HUES48 (cell line): Measurements from ENCODE around the gene RNF19B.
A peak's percentile ranks its signal among the peaks of the same experiment; 100 is the strongest.
"Not testable (repeated sequence)": the region's sequence is repeated elsewhere in the genome, so short reads cannot be mapped to it uniquely, and the experiment has no call there.

ENCODE experiments used
- H3K27ac ChIP-seq: one replicate; pipeline ENCODE4 v1.7.0; 2013; ENCODE audit warnings: low read depth, low read length, inconsistent platforms
- H3K27me3 ChIP-seq: 2 replicates; pipeline ENCODE4 v1.6.1; 2013; ENCODE audit warnings: mild to moderate bottlenecking, low read length; ENCODE audit not compliant: control insufficient read depth, insufficient read depth
- H3K36me3 ChIP-seq: 2 replicates; pipeline ENCODE4 v1.6.1; 2013; ENCODE audit warnings: low read length; ENCODE audit not compliant: control insufficient read depth, insufficient read depth
- H3K4me1 ChIP-seq: 2 replicates; pipeline ENCODE4 v1.6.1; 2013; ENCODE audit warnings: mild to moderate bottlenecking, low read length; ENCODE audit not compliant: control insufficient read depth, insufficient read depth
- H3K4me3 ChIP-seq: 2 replicates; pipeline ENCODE4 v1.5.1; 2013; ENCODE audit warnings: mild to moderate bottlenecking, low read depth, low read length
- H3K9ac ChIP-seq: 2 replicates; pipeline ENCODE4 v1.6.1; 2013; ENCODE audit warnings: mild to moderate bottlenecking, low read depth, low read length, moderate library complexity
- H3K9me3 ChIP-seq: 2 replicates; pipeline ENCODE4 v1.6.1; 2013; ENCODE audit warnings: low read length; ENCODE audit not compliant: control insufficient read depth, insufficient read depth

Gene RNF19B

GRCh38 chr1:32980080-32980479, 15.5 kb upstream of the RNF19B start:
- no peak overlapping the region for H3K9ac ChIP-seq
- H3K27ac ChIP-seq, result peak overlapping the region; percentile 15
- H3K27me3 ChIP-seq, result peaks cover 11% of the 10 kb centered on the region

GRCh38 chr1:32978854-32979253, 14.2 kb upstream of the RNF19B start:
- H3K36me3 ChIP-seq, result no peaks in the 10 kb centered on the region
- H3K27ac ChIP-seq, result no peak overlapping the region
- H3K4me1 ChIP-seq, result peaks cover 14% of the 10 kb centered on the region
- no peak overlapping the region for H3K4me3 ChIP-seq
- peaks cover 11% of the 10 kb centered on the region for H3K27me3 ChIP-seq
- no peaks in the 10 kb centered on the region for H3K9me3 ChIP-seq
- H3K9ac ChIP-seq, result no peak overlapping the region

More at GRCh38 chr1:32980080-32980479, 15.5 kb upstream of the RNF19B start:
- Histone ChIP-seq H3K4me3 (no peak overlapping the region), H3K36me3 (no peaks in the 10 kb centered on the region), H3K4me1 (peaks cover 24% of the 10 kb centered on the region), H3K9me3 (no peaks in the 10 kb centered on the region)

GRCh38 chr1:32977546-32978087, 13.0 kb upstream of the RNF19B start:
- H3K27ac ChIP-seq, result peak overlapping the region; percentile 27
- H3K27me3 ChIP-seq, result peaks cover 9% of the 10 kb centered on the region

GRCh38 chr1:32975055-32975454, 10.4 kb upstream of the RNF19B start:
- not testable (repeated sequence) for H3K36me3 ChIP-seq, H3K4me3 ChIP-seq, H3K27ac ChIP-seq, H3K4me1 ChIP-seq, H3K9ac ChIP-seq, H3K9me3 ChIP-seq
- peaks cover 28% of the 10 kb centered on the region for H3K27me3 ChIP-seq

More at GRCh38 chr1:32977546-32978087, 13.0 kb upstream of the RNF19B start:
- H3K9ac ChIP-seq, result no peak overlapping the region
- no peaks in the 10 kb centered on the region for H3K9me3 ChIP-seq
- no peak overlapping the region for H3K4me3 ChIP-seq
- H3K4me1 ChIP-seq, result peaks cover 15% of the 10 kb centered on the region
- H3K36me3 ChIP-seq, result no peaks in the 10 kb centered on the region

- H3K27me3 ChIP-seq, result peaks cover 25% of the 10 kb centered on the region
- H3K9ac ChIP-seq, H3K36me3 ChIP-seq, H3K4me1 ChIP-seq, H3K9me3 ChIP-seq, H3K27ac ChIP-seq: not testable (repeated sequence)
- peak overlapping the region; percentile 64; the same call in 1 of the 2 replicates for H3K4me3 ChIP-seq
Measured at GRCh38 chr1:32973458-32973857, 8.8 kb upstream of the RNF19B start.

- H3K9ac ChIP-seq, result peak overlapping the region; percentile 38
- no peaks in the 10 kb centered on the region for H3K36me3 ChIP-seq
- H3K27ac ChIP-seq, result peak overlapping the region; percentile 33
- peaks cover 3% of the 10 kb centered on the region; the same call in 1 of the 2 replicates for H3K4me1 ChIP-seq
- H3K27me3 ChIP-seq, result peaks cover 30% of the 10 kb centered on the region
- H3K4me3 ChIP-seq, result peak overlapping the region; percentile 64
- H3K9me3 ChIP-seq, result no peaks in the 10 kb centered on the region
Measured at GRCh38 chr1:32972814-32973428, 8.3 kb upstream of the RNF19B start.

GRCh38 chr1:32971576-32971975, 7.0 kb upstream of the RNF19B start:
- Histone ChIP-seq H3K9ac (no peak overlapping the region), H3K27ac (no peak overlapping the region), H3K4me1 (peaks cover 3% of the 10 kb centered on the region; the same call in 1 of the 2 replicates), H3K27me3 (peaks cover 44% of the 10 kb centered on the region), H3K4me3 (no peak overlapping the region), H3K9me3 (no peaks in the 10 kb centered on the region), H3K36me3 (no peaks in the 10 kb centered on the region)

- H3K36me3 ChIP-seq, result no peaks in the 10 kb centered on the region
- H3K4me3 ChIP-seq, result no peak overlapping the region
- H3K27me3 ChIP-seq, result peaks cover 44% of the 10 kb centered on the region
- no peak overlapping the region for H3K27ac ChIP-seq
- no peak overlapping the region for H3K9ac ChIP-seq
- H3K9me3 ChIP-seq, result no peaks in the 10 kb centered on the region
- peaks cover 3% of the 10 kb centered on the region; the same call in 1 of the 2 replicates for H3K4me1 ChIP-seq
Measured at GRCh38 chr1:32971156-32971555, 6.5 kb upstream of the RNF19B start.

GRCh38 chr1:32969566-32969965, 5.0 kb upstream of the RNF19B start:
- Histone ChIP-seq H3K27me3 (peaks cover 44% of the 10 kb centered on the region), H3K9me3 (no peaks in the 10 kb centered on the region), H3K27ac (no peak overlapping the region), H3K36me3 (no peaks in the 10 kb centered on the region), H3K9ac (no peak overlapping the region), H3K4me3 (no peak overlapping the region), H3K4me1 (peaks cover 13% of the 10 kb centered on the region)

- Histone ChIP-seq H3K27ac (no peak overlapping the region), H3K27me3 (peaks cover 46% of the 10 kb centered on the region), H3K4me1 (peaks cover 14% of the 10 kb centered on the region), H3K36me3 (no peaks in the 10 kb centered on the region), H3K4me3 (no peak overlapping the region), H3K9me3 (no peaks in the 10 kb centered on the region), H3K9ac (no peak overlapping the region)
Measured at GRCh38 chr1:32967888-32968568, 3.4 kb upstream of the RNF19B start.

GRCh38 chr1:32966900-32967299, 2.3 kb upstream of the RNF19B start:
- Histone ChIP-seq H3K36me3 (no peaks in the 10 kb centered on the region), H3K27me3 (peaks cover 38% of the 10 kb centered on the region), H3K4me3 (no peak overlapping the region), H3K27ac (no peak overlapping the region), H3K4me1 (peaks cover 17% of the 10 kb centered on the region), H3K9ac (no peak overlapping the region), H3K9me3 (no peaks in the 10 kb centered on the region)
